ENCODE data around the gene C1QTNF9B. TPM values are rescaled to one million over a fixed set of nuclear protein-coding genes. Genes with fewer than 3 reads are reported as not detected.

Gene C1QTNF9B
- total and polyA plus RNA-seq, 2 experiments from 2014 or later: 0.27 to 0.28 TPM

DNA sequence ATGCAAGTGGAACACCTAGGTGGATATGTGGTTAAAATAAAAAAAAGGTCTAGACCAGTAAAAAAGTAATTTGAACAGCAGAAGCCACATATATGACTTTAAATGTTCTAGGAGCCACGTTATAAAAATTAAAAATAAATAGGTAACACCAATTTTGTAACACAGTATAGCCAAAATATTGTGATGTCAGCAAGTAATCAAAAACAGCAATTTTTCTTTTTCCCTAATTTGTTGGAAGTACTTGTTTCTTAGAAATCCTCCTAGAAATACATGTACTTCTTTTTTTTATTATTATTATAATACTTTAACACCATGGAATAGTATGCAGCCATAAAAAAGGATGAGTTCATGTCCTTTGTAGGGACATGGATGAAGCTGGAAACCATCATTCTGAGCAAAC is 25.7 kb upstream of the C1QTNF9B start (continued):
- TF ChIP-seq, protein P1, sequence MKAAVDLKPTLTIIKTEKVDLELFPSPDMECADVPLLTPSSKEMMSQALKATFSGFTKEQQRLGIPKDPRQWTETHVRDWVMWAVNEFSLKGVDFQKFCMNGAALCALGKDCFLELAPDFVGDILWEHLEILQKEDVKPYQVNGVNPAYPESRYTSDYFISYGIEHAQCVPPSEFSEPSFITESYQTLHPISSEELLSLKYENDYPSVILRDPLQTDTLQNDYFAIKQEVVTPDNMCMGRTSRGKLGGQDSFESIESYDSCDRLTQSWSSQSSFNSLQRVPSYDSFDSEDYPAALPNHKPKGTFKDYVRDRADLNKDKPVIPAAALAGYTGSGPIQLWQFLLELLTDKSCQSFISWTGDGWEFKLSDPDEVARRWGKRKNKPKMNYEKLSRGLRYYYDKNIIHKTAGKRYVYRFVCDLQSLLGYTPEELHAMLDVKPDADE (IDR thresholded peaks at IDR 0.05): no peak
- TF ChIP-seq EZH2 (IDR thresholded peaks at IDR 0.05; ENCODE audit: low read depth, unreplicated experiment): no peak
- TF ChIP-seq, protein P2, sequence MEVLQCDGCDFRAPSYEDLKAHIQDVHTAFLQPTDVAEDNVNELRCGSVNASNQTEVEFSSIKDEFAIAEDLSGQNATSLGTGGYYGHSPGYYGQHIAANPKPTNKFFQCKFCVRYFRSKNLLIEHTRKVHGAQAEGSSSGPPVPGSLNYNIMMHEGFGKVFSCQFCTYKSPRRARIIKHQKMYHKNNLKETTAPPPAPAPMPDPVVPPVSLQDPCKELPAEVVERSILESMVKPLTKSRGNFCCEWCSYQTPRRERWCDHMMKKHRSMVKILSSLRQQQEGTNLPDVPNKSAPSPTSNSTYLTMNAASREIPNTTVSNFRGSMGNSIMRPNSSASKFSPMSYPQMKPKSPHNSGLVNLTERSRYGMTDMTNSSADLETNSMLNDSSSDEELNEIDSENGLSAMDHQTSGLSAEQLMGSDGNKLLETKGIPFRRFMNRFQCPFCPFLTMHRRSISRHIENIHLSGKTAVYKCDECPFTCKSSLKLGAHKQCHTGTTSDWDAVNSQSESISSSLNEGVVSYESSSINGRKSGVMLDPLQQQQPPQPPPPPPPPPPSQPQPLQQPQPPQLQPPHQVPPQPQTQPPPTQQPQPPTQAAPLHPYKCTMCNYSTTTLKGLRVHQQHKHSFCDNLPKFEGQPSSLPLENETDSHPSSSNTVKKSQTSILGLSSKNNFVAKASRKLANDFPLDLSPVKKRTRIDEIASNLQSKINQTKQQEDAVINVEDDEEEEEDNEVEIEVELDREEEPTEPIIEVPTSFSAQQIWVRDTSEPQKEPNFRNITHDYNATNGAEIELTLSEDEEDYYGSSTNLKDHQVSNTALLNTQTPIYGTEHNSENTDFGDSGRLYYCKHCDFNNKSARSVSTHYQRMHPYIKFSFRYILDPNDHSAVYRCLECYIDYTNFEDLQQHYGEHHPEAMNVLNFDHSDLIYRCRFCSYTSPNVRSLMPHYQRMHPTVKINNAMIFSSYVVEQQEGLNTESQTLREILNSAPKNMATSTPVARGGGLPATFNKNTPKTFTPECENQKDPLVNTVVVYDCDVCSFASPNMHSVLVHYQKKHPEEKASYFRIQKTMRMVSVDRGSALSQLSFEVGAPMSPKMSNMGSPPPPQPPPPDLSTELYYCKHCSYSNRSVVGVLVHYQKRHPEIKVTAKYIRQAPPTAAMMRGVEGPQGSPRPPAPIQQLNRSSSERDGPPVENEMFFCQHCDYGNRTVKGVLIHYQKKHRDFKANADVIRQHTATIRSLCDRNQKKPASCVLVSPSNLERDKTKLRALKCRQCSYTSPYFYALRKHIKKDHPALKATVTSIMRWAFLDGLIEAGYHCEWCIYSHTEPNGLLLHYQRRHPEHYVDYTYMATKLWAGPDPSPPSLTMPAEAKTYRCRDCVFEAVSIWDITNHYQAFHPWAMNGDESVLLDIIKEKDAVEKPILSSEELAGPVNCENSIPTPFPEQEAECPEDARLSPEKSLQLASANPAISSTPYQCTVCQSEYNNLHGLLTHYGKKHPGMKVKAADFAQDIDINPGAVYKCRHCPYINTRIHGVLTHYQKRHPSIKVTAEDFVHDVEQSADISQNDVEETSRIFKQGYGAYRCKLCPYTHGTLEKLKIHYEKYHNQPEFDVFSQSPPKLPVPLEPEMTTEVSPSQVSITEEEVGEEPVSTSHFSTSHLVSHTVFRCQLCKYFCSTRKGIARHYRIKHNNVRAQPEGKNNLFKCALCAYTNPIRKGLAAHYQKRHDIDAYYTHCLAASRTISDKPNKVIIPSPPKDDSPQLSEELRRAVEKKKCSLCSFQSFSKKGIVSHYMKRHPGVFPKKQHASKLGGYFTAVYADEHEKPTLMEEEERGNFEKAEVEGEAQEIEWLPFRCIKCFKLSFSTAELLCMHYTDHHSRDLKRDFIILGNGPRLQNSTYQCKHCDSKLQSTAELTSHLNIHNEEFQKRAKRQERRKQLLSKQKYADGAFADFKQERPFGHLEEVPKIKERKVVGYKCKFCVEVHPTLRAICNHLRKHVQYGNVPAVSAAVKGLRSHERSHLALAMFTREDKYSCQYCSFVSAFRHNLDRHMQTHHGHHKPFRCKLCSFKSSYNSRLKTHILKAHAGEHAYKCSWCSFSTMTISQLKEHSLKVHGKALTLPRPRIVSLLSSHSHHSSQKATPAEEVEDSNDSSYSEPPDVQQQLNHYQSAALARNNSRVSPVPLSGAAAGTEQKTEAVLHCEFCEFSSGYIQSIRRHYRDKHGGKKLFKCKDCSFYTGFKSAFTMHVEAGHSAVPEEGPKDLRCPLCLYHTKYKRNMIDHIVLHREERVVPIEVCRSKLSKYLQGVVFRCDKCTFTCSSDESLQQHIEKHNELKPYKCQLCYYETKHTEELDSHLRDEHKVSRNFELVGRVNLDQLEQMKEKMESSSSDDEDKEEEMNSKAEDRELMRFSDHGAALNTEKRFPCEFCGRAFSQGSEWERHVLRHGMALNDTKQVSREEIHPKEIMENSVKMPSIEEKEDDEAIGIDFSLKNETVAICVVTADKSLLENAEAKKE (CRISPR knock-in tag; IDR thresholded peaks at IDR 0.05): no peak

DNA sequence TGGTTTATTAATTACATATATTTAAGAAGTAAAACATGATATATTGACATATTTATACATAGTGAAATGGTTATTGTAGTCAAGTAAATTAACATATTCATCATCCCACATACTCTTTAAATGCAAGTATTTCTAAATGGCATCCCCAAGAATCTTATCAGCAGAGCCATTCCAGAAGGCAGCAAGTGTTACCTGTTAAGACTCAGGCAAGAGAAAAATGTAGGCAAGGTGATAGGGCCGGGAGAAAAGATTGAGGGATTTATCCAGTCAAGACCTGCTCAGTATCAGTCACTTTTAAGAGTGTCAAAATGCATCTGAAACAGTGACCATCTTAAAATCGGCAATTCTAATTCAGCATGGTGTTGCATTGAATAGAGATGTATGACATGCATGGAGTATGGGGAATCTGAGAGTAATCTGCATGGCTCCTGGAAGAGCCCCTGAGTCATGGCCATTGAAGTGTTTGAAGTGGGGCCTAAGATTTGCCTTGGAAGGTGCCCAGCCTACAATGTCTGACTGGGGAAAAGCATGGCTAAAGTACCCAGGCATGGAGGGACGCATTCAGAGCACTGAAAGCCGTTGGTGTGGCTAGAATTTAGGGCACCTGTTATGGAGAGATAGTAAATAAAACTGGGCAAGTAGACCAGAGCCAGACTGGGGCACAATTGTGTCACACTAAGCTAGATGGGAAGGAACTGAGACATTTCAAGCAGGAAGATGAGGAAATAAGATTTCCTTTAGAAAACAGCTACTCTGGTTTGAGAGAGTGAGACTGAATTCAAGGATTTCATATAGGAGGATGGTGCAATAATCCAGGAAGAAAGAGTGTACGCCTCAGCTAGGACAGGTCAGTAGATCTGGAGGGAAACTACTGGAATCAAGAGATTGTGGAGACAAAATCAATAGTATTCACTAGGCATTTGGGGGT is 25.0 kb upstream of the C1QTNF9B start:
- peak; percentile 77 for ATAC-seq
- H3K4me3 ChIP-seq: no peak overlapping the region
- no peaks in the 10 kb centered on the region; the same call in 2 of the 3 replicates for H3K36me3 Mint-ChIP-seq (ENCODE audit: low read depth)
- no peaks in the 10 kb centered on the region for H4K20me1 ChIP-seq (replicated peaks; ENCODE audit: insufficient read depth)
- peaks cover 12% of the 10 kb centered on the region for H3K4me1 ChIP-seq (ENCODE audit: insufficient read depth)
- H2AFZ ChIP-seq: peak overlapping the region; percentile 67
- peak overlapping the region; percentile 47 for H3K27ac Mint-ChIP-seq
- H3K9me3 Mint-ChIP-seq: peaks cover 2% of the 10 kb centered on the region; the same call in 2 of the 3 replicates
- peak overlapping the region; percentile 48 for H3K4me2 ChIP-seq
- peak overlapping the region; percentile 70 for H3K27ac ChIP-seq (ENCODE audit: low read depth)
- H3K79me2 ChIP-seq (replicated peaks; ENCODE audit: insufficient read depth): no peaks in the 10 kb centered on the region
- peaks cover 1% of the 10 kb centered on the region for H3K27me3 Mint-ChIP-seq (ENCODE audit: insufficient read depth, low read depth, poor library complexity)
- no peak overlapping the region for H3K4me3 Mint-ChIP-seq
- peak; percentile 52 for DNase-seq (ENCODE audit: low spot score)
- H3K9me2 ChIP-seq (ENCODE audit: insufficient read depth): no peaks in the 10 kb centered on the region
- H3K36me3 ChIP-seq (ENCODE audit: insufficient read depth): no peaks in the 10 kb centered on the region
- H3K4me1 Mint-ChIP-seq: peaks cover 19% of the 10 kb centered on the region
- H3F3A ChIP-seq (replicated peaks; ENCODE audit: low read depth): no peaks in the 10 kb centered on the region
- no peaks in the 10 kb centered on the region for H3K27me3 ChIP-seq (ENCODE audit: insufficient read depth)
- TF ChIP-seq, protein P3, sequence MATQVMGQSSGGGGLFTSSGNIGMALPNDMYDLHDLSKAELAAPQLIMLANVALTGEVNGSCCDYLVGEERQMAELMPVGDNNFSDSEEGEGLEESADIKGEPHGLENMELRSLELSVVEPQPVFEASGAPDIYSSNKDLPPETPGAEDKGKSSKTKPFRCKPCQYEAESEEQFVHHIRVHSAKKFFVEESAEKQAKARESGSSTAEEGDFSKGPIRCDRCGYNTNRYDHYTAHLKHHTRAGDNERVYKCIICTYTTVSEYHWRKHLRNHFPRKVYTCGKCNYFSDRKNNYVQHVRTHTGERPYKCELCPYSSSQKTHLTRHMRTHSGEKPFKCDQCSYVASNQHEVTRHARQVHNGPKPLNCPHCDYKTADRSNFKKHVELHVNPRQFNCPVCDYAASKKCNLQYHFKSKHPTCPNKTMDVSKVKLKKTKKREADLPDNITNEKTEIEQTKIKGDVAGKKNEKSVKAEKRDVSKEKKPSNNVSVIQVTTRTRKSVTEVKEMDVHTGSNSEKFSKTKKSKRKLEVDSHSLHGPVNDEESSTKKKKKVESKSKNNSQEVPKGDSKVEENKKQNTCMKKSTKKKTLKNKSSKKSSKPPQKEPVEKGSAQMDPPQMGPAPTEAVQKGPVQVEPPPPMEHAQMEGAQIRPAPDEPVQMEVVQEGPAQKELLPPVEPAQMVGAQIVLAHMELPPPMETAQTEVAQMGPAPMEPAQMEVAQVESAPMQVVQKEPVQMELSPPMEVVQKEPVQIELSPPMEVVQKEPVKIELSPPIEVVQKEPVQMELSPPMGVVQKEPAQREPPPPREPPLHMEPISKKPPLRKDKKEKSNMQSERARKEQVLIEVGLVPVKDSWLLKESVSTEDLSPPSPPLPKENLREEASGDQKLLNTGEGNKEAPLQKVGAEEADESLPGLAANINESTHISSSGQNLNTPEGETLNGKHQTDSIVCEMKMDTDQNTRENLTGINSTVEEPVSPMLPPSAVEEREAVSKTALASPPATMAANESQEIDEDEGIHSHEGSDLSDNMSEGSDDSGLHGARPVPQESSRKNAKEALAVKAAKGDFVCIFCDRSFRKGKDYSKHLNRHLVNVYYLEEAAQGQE (IDR thresholded peaks at IDR 0.05; ENCODE audit: unreplicated experiment): no peak
- TF ChIP-seq NANOG (IDR thresholded peaks at IDR 0.05; ENCODE audit: borderline replicate concordance): no peak
- TF ChIP-seq EZH2 (IDR thresholded peaks at IDR 0.05; ENCODE audit: low read depth, unreplicated experiment): no peak
- TF ChIP-seq, protein P4, sequence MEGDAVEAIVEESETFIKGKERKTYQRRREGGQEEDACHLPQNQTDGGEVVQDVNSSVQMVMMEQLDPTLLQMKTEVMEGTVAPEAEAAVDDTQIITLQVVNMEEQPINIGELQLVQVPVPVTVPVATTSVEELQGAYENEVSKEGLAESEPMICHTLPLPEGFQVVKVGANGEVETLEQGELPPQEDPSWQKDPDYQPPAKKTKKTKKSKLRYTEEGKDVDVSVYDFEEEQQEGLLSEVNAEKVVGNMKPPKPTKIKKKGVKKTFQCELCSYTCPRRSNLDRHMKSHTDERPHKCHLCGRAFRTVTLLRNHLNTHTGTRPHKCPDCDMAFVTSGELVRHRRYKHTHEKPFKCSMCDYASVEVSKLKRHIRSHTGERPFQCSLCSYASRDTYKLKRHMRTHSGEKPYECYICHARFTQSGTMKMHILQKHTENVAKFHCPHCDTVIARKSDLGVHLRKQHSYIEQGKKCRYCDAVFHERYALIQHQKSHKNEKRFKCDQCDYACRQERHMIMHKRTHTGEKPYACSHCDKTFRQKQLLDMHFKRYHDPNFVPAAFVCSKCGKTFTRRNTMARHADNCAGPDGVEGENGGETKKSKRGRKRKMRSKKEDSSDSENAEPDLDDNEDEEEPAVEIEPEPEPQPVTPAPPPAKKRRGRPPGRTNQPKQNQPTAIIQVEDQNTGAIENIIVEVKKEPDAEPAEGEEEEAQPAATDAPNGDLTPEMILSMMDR (conservative IDR thresholded peaks at IDR 0.05; ENCODE audit: low read depth in 2 of 2): no peak

Data from GM23338 (cell line).